Kidney (tissue), 14 donors: ENCODE measurements around the gene NDUFA11. TPM values are rescaled to one million over a fixed set of nuclear protein-coding genes. Genes with fewer than 3 reads are reported as not detected.

ENCODE experiments used
- DNase-seq, 5 donors: peaks; one replicate each; pipeline ENCODE4 v3.0.0-alpha.2; 2013 to 2020
- FAIRE-seq: peaks from 2 replicates; lab custom pipeline; 2012; peaks lifted over from hg19 to GRCh38; lab: Jason Lieb, UNC
- H3K27ac ChIP-seq, 2 donors: one replicate each; pipeline ENCODE4 v1.7.0; 2013; ENCODE audit warnings: low read depth in 2 of 2, low read length in 2 of 2, inconsistent platforms in 1 of 2
- H3K27me3 ChIP-seq: one replicate; pipeline ENCODE4 v1.7.1; 2013; ENCODE audit warnings: low read length, inconsistent platforms; ENCODE audit not compliant: control insufficient read depth, insufficient read depth
- H3K36me3 ChIP-seq, 3 donors: one replicate each; pipeline versions ENCODE4 v1.7.0 to v1.7.1; 2013; ENCODE audit warnings: low read length in 3 of 3, control low read depth in 1 of 3, inconsistent platforms in 1 of 3; ENCODE audit not compliant: insufficient read depth in 3 of 3, control insufficient read depth in 2 of 3
- H3K4me1 ChIP-seq, 3 donors: one replicate each; pipeline versions ENCODE4 v1.7.0 to v1.7.1; 2013; ENCODE audit warnings: low read length in 3 of 3, inconsistent platforms in 1 of 3, low read depth in 1 of 3; ENCODE audit not compliant: control insufficient read depth in 2 of 3, insufficient read depth in 2 of 3
- H3K4me3 ChIP-seq, 3 donors: one replicate each; pipeline versions ENCODE4 v1.7.0 to v1.8.1; 2013; ENCODE audit warnings: low read length in 3 of 3, control low read depth in 1 of 3, inconsistent platforms in 1 of 3
- H3K9ac ChIP-seq, 3 donors: one replicate each; pipeline versions ENCODE4 v1.7.0 to v1.7.1; 2013; ENCODE audit warnings: low read length in 3 of 3, control low read depth in 1 of 3, inconsistent platforms in 1 of 3
- H3K9me3 ChIP-seq, 3 donors: one replicate each; pipeline versions ENCODE4 v1.7.0 to v1.7.1; 2013; ENCODE audit warnings: low read length in 3 of 3, control low read depth in 1 of 3, inconsistent platforms in 1 of 3; ENCODE audit not compliant: control insufficient read depth in 2 of 3, insufficient read depth in 1 of 3
- CTCF ChIP-seq: IDR thresholded peaks from 3 replicates; pipeline ENCODE4 v1.5.1; 2012; ENCODE audit warnings: mild to moderate bottlenecking, moderate library complexity, borderline replicate concordance; ENCODE audit not compliant: insufficient read depth; ENCODE audit errors: extremely low read depth
- intact Hi-C: fragments of 100-400 bp; cut with DNase I; formaldehyde crosslinking; loops from one replicate; pipeline ENCODE4 v1.11.1; 2022
- polyA plus RNA-seq: library from polyadenylated mRNA; stranded (reverse); fragments of 350-450 nt; fragmentation: Illumina TruSeq; extraction: RNeasy Lipid Tissue Mini Kit (QIAGEN cat#74804); gene quantifications from one replicate; pipeline ENCODE4 v1.2.3, GENCODE V29; 2014; ENCODE audit warnings: low read depth, low replicate concordance; ENCODE audit not compliant: insufficient read depth
- total RNA-seq: library from RNA; stranded (reverse); fragmentation: NEBNext Ultra II Directional; extraction: Animal tissue kit (Norgen Biotek cat#: 25700); gene quantifications from one replicate; pipeline ENCODE4 v1.2.1, GENCODE V29; 2021
- donor health status: control.
- donor health status: control.
- donor health status: control.
- donor health status: control.
- donor health status: control.
- donor health status: DM: yes; HTN: yes; CAD: no.
- donor health status: Normal renal cell carcinoma (clear cell type).

NDUFA11 gene
- total and polyA plus RNA-seq, 2 donors from 2014 or later: 200 to 763 TPM

GRCh38 chr19:5935473-5936291 is 32.1 kb upstream of the NDUFA11 start:
- Histone ChIP-seq H3K36me3 (peaks cover 0 to 21% (median 16%) of the 10 kb centered on the region in 3 donors), H3K4me1 (peaks cover 0 to 2% (median 2%) of the 10 kb centered on the region in 3 donors), H3K27ac (no peak overlapping the region), H3K9me3 (no peaks in the 10 kb centered on the region), H3K4me3 (no peak overlapping the region), H3K9ac (no peak overlapping the region), H3K27me3 (no peaks in the 10 kb centered on the region)
- intact Hi-C loops: no loop called here
- FAIRE-seq (no peak), DNase-seq (no peak)
- no peak for TF ChIP-seq CTCF

- H3K36me3 ChIP-seq: peaks cover 5 to 26% (median 9%) of the 10 kb centered on the region in 3 donors
- no peak for TF ChIP-seq CTCF
- H3K4me3 ChIP-seq: no peak overlapping the region
- intact Hi-C loops: no loop called here
- DNase-seq (peak in 4 of 5 donors; percentile 82 to 93 (median 86)), FAIRE-seq (no peak)
- H3K4me1 ChIP-seq: peaks cover 0 to 2% (median 2%) of the 10 kb centered on the region in 3 donors
- H3K9ac ChIP-seq: no peak overlapping the region
- no peaks in the 10 kb centered on the region for H3K9me3 ChIP-seq
- no peaks in the 10 kb centered on the region for H3K27me3 ChIP-seq
- H3K27ac ChIP-seq: no peak overlapping the region
Measured at GRCh38 chr19:5934774-5935472, 31.3 kb upstream of the NDUFA11 start.

- DNase-seq (no peak), FAIRE-seq (no peak)
- Histone ChIP-seq H3K9ac (no peak overlapping the region), H3K27me3 (no peaks in the 10 kb centered on the region), H3K36me3 (peaks cover 5 to 28% (median 11%) of the 10 kb centered on the region in 3 donors), H3K27ac (no peak overlapping the region), H3K4me1 (peaks cover 0 to 2% (median 2%) of the 10 kb centered on the region in 3 donors), H3K9me3 (no peaks in the 10 kb centered on the region), H3K4me3 (no peak overlapping the region)
- intact Hi-C loops: no loop called here
- TF ChIP-seq CTCF: no peak
Measured at GRCh38 chr19:5934069-5934401, 30.4 kb upstream of the NDUFA11 start.
